SK-N-SH (cell line): Measurements from ENCODE around the gene VANGL1.

Source experiments
- CTCF ChIP-seq: fragments of 200-600 bp; sonication (generic); IDR thresholded peaks from 2 replicates; pipeline ENCODE4 v1.6.1; 2017; ENCODE audit warnings: antibody characterized with exemption, mild to moderate bottlenecking, moderate library complexity
- EZH2phosphoT487 ChIP-seq: fragments of 200-600 bp; sonication (generic); IDR thresholded peaks from 2 replicates; pipeline ENCODE4 v1.6.1; 2017; ENCODE audit warnings: low read depth, mixed run types, mild to moderate bottlenecking, antibody characterized with exemption, moderate library complexity, borderline replicate concordance
- MXI1 ChIP-seq: IDR thresholded peaks from 2 replicates; pipeline ENCODE4 v1.6.1; 2012; ENCODE audit warnings: mild to moderate bottlenecking, low read depth, low read length, improper control_type of control experiment
- REST ChIP-seq: IDR thresholded peaks from 2 replicates; pipeline ENCODE4 v1.6.1; 2012; ENCODE audit warnings: mild to moderate bottlenecking, low read depth, low read length, moderate library complexity
- RFX5 ChIP-seq: IDR thresholded peaks from 2 replicates; pipeline ENCODE4 v1.6.1; 2012; ENCODE audit warnings: mild to moderate bottlenecking, improper control_type of control experiment, low read length
- TEAD4 ChIP-seq: IDR thresholded peaks from 2 replicates; pipeline ENCODE4 v1.4.0; 2012; ENCODE audit warnings: mild to moderate bottlenecking, borderline replicate concordance; ENCODE audit not compliant: insufficient read depth
- USF1 ChIP-seq: IDR thresholded peaks from 2 replicates; pipeline ENCODE4 v1.4.0; 2012; ENCODE audit warnings: low read depth, borderline replicate concordance

GRCh38 chr1:115650961-115651360 is 9.2 kb downstream of the VANGL1 start:
- TF ChIP-seq MXI1 (no peak), CTCF (no peak), USF1 (no peak), REST (no peak), TEAD4 (no peak), EZH2phosphoT487 (no peak), RFX5 (no peak)
